ENCODE measurements around the gene ARHGAP30. TPM values are rescaled to one million over a fixed set of nuclear protein-coding genes. Genes with fewer than 3 reads are reported as not detected.

Gene ARHGAP30
- total and polyA plus RNA-seq, 2 of the 4 experiments (the other 2 are of a cell fraction) = 0.02 TPM; not detected in 1

- H3K4me3 ChIP-seq (ENCODE audit: insufficient read depth, low read depth, low read length) = no peak overlapping the region
- ATAC-seq (ENCODE audit: low read depth) = no peak
- peak overlapping the region; percentile 73 for H2AK9ac ChIP-seq (replicated peaks; ENCODE audit: low read depth, low read length, poor library complexity)
- TF ChIP-seq MAFK (IDR thresholded peaks at IDR 0.05; ENCODE audit: low read depth, low read length) (no peak), MAZ (IDR thresholded peaks at IDR 0.05; ENCODE audit: borderline replicate concordance, low read depth, low read length) (0 out of 2 replicates have a peak, but pooled peaks have one; percentile 44), USF2 (IDR thresholded peaks at IDR 0.05; ENCODE audit: low read depth, low read length) (no peak), FOS (IDR thresholded peaks at IDR 0.05; ENCODE audit: low read depth, low read length) (peak; percentile 41)
- no peak overlapping the region for H3K23ac ChIP-seq (ENCODE audit: low read depth, low read length)
- H2BK120ac ChIP-seq (ENCODE audit: low read depth, low read length) = peak overlapping the region; percentile 40
- peaks cover 29% of the 10 kb centered on the region for H3K4me1 ChIP-seq (ENCODE audit: control insufficient read depth, insufficient read depth, low read length)
- H3K9me1 ChIP-seq (ENCODE audit: insufficient read depth, low read length) = peaks cover 26% of the 10 kb centered on the region
- H2BK15ac ChIP-seq (ENCODE audit: low read depth, low read length) = peak overlapping the region; percentile 79; the same call in 2 of the 3 replicates
- H3K27ac ChIP-seq (ENCODE audit: insufficient read depth, low read length) = no peak overlapping the region
- dilution Hi-C loops (cut with HindIII; ENCODE audit: low sequenced_read_pairs, unreplicated experiment) = no loop called here
- no peak for DNase-seq
- H3K56ac ChIP-seq (ENCODE audit: extremely low read depth, insufficient read depth, low read length) = no peak overlapping the region
- H4K8ac ChIP-seq (ENCODE audit: low read depth in 2 of 2, low read length in 2 of 2) = peak overlapping the region; percentile 50 to 79; a peak in 3 of 4 replicates
- no peaks in the 10 kb centered on the region for H3K79me1 ChIP-seq (ENCODE audit: low read depth in 1 of 2, low read length in 2 of 2)
- H3K4ac ChIP-seq (ENCODE audit: low read depth, low read length) = peak overlapping the region; percentile 54
- H3K27me3 ChIP-seq (ENCODE audit: control insufficient read depth, insufficient read depth, low read length) = no peaks in the 10 kb centered on the region
- in situ Hi-C loops (cut with MboI; ENCODE audit: low sequenced_read_pairs) = no loop called here
- H4K91ac ChIP-seq (ENCODE audit: insufficient read depth, low read depth, low read length) = peak overlapping the region; percentile 35; the same call in 1 of the 2 replicates
- H3K4me2 ChIP-seq (ENCODE audit: low read depth, low read length) = no peak overlapping the region
- H3K36me3 ChIP-seq (ENCODE audit: control insufficient read depth, insufficient read depth, low read length) = no peaks in the 10 kb centered on the region
- peak overlapping the region; percentile 72; the same call in 1 of the 2 replicates for H3K14ac ChIP-seq (replicated peaks; ENCODE audit: low read depth, low read length)
- POLR2A ChIA-PET (ENCODE audit: unreplicated experiment) = no interaction called here
- BruUV-seq (replicated peaks) = no TSS peak
- peak overlapping the region; percentile 68 for H3K18ac ChIP-seq (ENCODE audit: low read depth, low read length)
- peak overlapping the region; percentile 81 for H2AFZ ChIP-seq (replicated peaks; ENCODE audit: low read length, poor library complexity)
- CTCF ChIA-PET = interaction anchor here (0.5 to 2.1 kb wide), 4 partner anchors 11 to 76 kb away, joined by 3 to 7 read pairs (median 4); partner anchors contain the start of gene KLHDC9
- no peaks in the 10 kb centered on the region for H4K20me1 ChIP-seq (ENCODE audit: insufficient read depth, low read length)
- H4K5ac ChIP-seq (ENCODE audit: low read depth, low read length) = peak overlapping the region; percentile 75; the same call in 1 of the 2 replicates
- no peak overlapping the region for H3K9ac ChIP-seq (ENCODE audit: low read depth, low read length)
- peak overlapping the region; percentile 57 for H2BK20ac ChIP-seq (ENCODE audit: low read depth, low read length)
- peak overlapping the region; percentile 53 for H2BK5ac ChIP-seq (ENCODE audit: low read depth, low read length, poor library complexity, severe bottlenecking)
- intact Hi-C loops (cut with micrococcal nuclease) = no loop called here
- no peaks in the 10 kb centered on the region for H3K9me3 ChIP-seq (ENCODE audit: control insufficient read depth, insufficient read depth, low read length)
- no CpG with 5 or more reads among the region's 2 CpGs for WGBS, 2 experiments (ENCODE audit: extremely low coverage in 2 of 2, insufficient read length in 1 of 2)
- peak overlapping the region; percentile 75 for H2AK5ac ChIP-seq (ENCODE audit: low read depth, low read length)
Observed at GRCh38 chr1:161085165-161085564, 15.5 kb upstream of the ARHGAP30 start.

Data from IMR-90 (cell line).